HT-29 (cell line): ENCODE measurements around the gene UGT1A8. TPM values are rescaled to one million over a fixed set of nuclear protein-coding genes. Genes with fewer than 3 reads are reported as not detected.

ENCODE experiments used
- DNase-seq: peaks from one replicate; pipeline ENCODE4 v3.0.0-alpha.2; 2015; ENCODE audit warnings: low spot score
- total RNA-seq: library from RNA; depleted of rRNA; stranded (reverse); fragments of >200 nt; shearing (Covaris generic); gene quantifications from 2 replicates; pipeline ENCODE4 v1.2.3, GENCODE V29; 2014

The UGT1A8 gene
- total RNA-seq, 1 experiment from 2014 or later, result 56.6 TPM

DNA sequence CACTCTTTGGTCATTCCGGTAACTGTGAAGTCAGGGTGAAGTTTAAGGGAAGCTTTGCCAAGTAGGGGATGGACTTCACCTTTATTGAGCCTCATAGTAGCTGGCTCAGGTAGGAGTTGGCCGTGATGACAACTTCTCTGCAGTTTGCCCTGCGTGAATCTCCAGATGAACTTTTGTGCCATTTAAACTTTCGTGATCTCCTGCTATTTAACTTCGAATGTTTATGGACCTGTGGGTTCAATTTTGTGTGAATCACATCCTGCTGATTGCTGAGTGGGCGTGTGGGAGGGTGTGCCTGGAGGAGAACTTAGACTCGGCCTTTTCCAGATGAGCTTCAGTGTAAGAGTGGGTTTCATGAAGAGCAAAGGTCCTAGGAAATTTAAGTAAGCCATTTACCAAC, 146.8 kb downstream of the UGT1A8 start:
- DNase-seq, result no peak

DNA sequence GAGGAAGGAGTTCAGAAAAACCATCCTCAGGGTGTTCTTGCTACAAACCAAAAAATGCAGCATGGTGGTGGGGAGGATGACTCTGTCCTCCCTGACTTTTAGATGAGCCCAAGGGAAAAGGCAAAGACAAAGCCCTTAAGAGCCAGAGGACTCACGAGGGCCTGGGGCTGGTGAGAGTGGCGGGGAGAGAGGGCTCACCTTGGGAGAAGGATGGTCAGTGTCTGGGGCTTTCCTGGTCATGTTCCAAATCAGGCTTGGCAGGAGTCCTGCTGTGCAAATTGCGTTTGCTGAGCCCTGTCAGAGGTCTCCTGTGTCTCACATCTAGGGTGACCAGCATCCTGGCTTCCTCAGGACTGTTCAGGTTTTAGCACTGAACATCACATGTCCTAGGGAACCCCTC, 147.3 kb downstream of the UGT1A8 start:
- no peak for DNase-seq

DNA sequence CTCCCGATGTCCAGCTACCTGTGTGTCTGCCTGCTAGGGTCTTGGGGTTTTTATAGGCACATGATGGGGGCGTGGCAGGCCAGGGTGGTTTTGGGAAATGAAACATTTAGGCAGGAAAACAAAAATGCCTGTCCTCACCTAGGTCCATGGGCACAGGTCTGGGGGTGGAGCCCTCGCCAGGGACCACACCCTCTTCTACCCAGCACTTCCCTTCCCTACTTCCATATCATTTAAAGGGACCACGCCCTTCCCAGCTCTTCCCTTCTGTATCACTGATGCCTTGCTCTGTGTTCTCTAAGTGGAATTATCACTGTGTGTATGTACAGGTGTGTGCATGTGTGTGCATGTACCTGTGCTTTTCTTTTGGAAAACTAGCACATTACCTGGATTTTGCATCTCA, 149.0 kb downstream of the UGT1A8 start:
- DNase-seq, result no peak

DNA sequence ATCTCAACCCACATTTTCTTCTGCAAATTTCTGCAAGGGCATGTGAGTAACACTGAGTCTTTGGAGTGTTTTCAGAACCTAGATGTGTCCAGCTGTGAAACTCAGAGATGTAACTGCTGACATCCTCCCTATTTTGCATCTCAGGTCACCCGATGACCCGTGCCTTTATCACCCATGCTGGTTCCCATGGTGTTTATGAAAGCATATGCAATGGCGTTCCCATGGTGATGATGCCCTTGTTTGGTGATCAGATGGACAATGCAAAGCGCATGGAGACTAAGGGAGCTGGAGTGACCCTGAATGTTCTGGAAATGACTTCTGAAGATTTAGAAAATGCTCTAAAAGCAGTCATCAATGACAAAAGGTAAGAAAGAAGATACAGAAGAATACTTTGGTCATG, 150.6 kb downstream of the UGT1A8 start:
- no peak for DNase-seq

DNA sequence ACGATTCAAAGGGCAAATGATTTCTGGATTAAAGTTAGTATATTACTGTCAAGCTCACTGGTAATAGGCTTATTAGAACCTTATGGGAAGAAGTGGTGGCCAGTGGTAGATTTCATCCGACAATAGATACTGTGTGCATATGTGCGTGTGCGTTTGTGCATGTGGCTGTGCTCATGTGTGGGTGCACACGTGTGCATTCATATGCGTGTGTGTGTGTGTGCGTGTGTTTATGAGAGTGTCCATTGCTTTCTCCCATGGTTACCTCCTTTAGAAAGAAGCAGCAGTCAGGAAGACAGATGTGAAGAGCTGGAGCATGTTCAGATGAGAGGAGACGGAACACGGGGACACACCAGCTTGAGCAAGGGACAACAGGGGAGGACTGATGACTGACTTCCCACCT, 151.8 kb downstream of the UGT1A8 start:
- DNase-seq, result no peak

DNA sequence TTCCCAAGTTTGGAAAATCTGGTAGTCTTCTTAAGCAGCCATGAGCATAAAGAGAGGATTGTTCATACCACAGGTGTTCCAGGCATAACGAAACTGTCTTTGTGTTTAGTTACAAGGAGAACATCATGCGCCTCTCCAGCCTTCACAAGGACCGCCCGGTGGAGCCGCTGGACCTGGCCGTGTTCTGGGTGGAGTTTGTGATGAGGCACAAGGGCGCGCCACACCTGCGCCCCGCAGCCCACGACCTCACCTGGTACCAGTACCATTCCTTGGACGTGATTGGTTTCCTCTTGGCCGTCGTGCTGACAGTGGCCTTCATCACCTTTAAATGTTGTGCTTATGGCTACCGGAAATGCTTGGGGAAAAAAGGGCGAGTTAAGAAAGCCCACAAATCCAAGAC, 154.7 kb downstream of the UGT1A8 start:
- DNase-seq, result no peak

DNA sequence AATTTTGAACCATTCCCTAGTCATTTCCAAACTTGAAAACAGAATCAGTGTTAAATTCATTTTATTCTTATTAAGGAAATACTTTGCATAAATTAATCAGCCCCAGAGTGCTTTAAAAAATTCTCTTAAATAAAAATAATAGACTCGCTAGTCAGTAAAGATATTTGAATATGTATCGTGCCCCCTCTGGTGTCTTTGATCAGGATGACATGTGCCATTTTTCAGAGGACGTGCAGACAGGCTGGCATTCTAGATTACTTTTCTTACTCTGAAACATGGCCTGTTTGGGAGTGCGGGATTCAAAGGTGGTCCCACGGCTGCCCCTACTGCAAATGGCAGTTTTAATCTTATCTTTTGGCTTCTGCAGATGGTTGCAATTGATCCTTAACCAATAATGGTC, 155.2 kb downstream of the UGT1A8 start:
- no peak for DNase-seq

DNA sequence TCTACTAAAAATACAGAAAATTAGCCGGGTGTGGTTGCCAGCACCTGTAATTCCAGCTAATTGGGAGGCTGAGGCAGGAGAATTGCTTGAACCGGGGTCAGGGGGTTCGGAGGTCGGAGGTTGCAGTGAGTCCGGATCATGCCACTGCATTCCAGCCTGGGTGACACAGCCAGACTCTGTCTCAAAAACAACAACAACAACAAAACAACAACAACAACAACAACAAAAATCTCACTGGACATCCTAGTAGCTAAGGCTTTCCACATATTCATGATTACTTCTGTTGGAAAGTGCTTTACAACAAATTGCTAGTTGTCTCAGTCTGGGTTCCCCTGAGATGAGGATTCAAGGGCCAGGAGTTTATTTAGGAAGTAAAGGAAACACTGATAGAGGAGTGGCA, 156.4 kb downstream of the UGT1A8 start:
- DNase-seq, result no peak

DNA sequence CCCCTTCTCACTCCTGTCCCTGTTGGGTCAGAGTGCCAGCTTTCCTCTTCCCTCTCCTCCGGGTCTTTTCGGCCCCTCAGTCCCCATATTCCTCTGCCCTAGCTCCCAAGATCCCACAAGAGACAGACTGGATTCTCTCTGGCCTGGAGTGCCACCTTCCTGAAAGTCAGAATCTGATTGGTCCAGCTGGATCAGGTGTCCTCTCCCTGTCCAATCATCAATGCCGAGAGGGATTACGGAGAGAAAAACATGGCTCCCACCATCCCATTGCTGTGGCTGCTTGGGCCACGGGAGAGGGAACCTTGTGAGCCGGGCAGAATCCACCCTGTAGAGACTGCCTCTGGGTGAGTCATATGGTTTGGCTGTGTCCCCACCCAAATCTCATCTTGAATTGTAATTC, 158.0 kb downstream of the UGT1A8 start:
- DNase-seq, result no peak

DNA sequence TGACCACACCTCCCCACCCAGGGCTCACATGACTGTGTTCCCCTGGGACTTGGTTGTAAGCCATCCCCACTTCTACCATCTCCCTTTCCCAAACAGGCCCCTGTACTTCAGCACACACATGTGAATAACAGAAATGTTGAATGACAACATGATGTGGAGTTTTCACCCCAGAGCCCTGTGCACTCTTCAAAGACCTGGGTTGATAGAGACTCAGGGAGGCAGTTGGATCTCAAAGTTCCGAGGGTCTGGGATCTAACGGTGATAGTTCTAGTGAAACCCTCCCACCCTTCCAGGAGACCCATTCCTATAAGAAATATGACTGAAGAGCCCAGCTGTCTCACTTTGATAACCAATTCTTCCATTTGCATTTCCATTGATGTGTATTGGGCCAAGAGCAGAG, 160.6 kb downstream of the UGT1A8 start, which contains the start of gene MROH2A:
Gene MROH2A (plus strand): TSS at position 301 of the 400 bp plus-strand sequence. CDS start 1,029 bp downstream, outside the sequence.
- DNase-seq, result no peak

DNA sequence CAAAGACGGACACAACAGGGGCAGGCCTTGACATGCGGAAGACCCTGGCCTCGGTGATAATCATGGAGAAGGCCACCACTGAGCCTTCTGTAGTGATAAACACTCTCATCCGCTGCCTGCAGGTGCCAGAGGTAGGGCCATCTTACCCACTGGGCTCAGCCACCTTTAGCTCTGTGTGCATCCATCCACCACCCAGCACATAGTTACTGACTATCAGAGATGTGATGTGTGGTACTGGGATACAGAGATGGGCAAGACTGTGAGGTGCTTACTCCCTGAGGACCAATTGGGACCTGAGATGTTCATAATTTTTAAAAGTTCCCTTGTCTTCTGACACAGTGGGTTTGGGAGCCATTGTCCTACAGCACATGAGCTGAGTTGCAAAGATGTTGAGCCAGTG, 162.3 kb downstream of the UGT1A8 start:
- no peak for DNase-seq

DNA sequence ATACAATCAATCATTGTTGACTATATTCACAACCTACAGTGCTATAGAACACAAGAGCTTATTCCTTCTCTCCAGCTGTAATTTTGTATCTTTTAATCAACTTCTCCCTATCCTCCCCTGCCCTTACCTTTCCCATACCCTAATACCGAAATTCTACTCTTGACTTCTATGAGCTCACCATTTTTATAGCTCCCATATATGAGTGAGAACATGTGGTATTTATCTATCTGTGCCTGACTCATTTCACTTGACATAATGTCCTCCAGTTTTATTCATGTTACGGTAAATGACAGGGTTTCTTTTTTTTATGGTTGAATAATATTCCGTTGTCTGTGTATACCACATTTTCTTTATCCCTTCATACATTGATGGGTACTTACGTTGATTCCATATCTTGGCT, 163.3 kb downstream of the UGT1A8 start:
- DNase-seq, result no peak

DNA sequence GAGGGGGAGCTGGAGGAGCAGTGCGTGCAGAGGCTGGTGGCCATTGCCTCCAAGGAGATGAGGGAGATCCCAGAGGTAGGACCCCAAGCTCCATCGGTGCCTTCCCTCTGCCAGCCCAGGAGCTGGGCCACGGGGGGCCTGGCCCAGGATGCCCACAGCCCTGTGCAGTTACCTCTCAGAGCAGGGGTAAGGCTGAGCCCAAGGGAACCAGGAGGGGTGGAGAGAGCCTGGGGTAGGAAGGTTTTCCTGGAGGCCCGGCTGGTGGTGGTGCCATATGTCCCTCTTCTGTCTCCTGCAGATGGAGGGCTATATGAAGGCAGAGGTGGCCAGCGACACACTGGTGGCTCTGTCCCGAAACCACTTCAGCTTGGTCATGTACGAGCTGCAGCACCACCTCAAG, 172.1 kb downstream of the UGT1A8 start:
- no peak for DNase-seq

DNA sequence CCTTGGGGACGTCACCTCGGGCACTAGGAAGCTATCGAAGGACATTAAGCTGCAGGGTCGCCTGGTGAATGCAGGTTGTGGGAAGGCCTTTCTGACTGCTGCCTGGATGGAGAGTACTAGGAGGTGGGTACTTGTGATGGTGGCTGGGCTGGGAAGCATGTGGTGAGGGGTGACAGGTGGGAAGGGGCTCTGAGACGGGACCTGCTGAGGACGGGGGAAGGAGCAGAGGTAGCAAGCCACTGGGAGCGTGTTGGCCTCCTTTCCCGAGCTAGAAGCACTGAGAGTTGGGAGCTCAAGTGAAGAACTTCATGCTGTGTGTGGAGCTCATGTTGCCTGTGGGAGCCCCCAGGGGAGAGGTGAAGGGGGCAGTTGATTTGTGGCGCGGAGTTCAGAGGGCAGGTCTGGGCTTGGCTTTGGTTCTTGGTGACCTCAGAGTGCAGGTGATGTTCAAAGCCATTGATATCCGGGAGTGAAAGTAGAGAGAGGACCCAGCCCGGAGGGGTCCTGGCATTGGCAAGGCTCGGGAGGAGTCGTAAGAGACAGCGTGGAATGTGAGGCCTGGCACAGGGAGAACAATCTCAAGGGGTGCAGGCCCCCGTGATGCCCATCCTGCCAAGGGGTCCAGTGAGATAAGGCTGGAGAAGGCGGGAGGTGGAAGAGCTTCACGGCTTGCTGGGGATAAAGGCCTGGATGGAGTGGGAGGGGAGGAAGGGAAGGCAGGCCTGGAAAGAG, 173.9 kb downstream of the UGT1A8 start:
- DNase-seq, result no peak

DNA sequence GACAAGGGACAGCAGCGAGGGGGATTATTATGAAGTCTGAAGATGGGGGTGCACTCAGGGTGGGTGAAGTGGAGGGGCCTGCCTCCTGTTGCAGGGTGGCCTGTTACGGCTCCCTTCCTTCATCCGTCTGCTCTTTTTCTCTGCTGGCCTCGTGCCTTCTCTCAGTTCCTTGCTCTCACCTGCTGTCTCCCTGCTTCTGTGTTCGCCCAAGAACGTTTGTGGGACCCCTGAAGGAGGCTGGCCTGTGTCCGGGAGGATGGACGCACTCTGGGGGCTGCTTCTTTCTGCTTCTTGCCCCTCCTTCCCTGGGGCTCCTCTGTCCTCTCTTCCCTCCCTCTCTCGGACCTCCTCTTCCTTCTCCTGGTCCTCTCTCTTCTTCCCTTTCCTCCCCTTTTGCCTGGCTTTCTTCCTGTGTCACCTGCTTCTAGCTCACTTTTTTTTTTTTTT, 174.5 kb downstream of the UGT1A8 start:
- no peak for DNase-seq

DNA sequence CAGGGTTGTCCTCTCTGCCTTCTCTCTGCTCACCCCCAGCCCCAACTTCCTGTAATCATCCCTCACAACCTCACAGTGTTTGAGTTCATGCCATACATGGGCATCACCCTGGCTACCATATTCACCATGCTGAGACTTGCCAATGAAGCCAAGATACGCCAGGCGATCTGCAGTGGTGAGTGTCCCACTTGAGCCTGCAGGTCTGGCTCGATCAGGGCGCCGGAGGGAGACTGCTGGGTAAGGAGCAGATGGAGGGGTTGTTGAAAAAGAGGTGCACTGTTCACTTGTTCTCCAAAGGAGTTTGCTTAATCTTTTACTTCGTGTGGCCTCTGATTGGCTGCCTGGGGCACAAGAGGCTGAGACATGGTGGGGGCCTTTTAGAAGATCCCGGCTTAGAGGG, 175.3 kb downstream of the UGT1A8 start:
- no peak for DNase-seq

DNA sequence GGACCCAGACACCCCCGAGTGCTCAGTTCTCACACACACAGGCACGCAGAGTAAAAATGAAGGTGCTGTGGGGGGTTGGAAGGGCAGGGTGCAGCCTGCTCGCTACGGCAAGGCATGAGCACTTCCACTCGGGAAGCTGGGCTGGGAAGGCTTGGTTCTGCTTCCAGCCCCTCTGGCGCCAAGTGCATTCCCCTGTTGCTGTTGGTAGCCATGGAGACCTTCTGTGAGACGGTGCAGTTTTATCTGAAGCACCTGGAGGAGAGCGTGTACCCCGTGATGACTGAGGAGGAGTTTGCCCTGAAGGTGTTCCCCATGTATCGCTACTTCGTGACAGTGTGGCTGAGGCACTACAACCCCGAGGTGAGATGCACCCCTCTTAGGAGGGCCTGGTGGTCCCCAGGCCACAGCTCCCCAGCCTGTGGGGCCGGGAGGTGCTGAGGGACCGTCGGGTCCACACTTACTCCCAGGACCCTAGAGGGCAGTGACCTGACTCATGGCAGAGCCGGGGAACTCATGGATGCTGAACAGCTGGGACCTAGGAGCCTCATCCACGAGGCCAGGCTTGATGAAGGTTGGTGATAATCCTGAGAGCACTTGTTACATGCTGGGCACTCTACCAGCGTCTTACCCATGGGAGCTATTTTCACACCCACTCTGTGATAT, 176.2 kb downstream of the UGT1A8 start:
- DNase-seq, result no peak

DNA sequence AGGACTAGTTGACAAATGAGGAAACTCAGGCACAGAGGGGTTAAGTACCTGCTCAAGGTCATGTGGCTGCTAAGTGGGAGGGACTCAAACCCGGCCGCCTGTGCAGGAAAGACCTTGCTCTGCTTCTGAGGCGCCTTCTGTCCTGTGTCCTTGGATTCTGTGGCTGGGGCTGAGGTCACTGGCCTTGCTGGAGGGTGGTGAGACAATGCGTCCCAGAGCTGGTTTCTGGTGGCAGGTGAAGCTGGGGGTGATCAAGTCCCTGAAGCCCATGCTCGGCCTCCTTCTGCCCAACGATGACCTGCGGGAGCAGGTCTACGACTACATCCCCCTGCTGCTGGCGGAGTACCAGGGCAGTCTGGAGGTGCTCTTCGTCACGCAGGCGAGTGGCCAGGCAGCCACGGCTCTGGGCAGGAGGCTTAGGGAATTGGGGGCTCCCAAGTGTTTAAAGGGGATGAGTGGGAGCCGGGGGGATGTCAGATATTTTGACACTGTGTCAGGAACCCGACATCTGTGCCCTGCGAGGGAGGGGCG, 176.8 kb downstream of the UGT1A8 start:
- no peak for DNase-seq

DNA sequence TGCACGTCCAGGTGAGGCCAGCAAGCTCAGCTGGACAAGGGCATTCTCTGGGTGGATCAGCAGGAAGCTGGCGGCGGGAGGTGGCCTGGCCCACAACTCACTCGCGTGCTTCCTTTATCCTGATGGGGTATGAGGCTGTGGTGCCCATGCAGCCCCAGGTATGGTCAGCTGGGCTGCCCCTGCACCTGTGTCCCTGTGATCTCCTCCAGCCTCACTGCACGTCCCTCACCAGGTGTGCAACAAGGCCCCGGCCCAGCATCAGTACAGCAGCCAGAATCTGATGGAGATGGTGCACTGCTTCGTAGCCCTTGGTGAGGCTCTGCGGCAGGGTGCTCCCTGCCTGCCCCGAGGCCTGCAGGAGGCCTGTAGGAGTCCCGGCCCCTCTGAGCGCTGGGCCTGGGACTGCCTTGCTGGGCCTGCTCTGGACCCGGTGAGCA, 178.3 kb downstream of the UGT1A8 start:
- no peak for DNase-seq

DNA sequence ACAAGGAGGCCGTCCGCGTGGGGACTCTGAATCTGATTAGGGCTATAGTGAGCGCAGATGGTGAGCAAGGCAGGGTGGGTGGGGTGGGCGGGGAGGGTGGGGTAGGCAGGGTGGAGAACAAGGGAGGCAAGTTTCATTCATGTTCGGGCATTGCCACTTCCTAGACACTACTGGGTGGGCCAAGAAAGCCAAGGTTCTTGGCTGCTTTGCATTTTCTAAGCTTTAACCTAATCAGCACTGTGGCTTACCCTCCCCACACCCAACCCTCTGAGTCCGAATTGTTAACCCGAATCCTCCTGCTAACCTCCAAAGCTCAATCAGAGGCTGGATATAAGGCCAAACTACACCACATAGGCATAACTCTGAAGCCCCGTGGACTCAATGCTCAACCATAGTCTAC, 178.8 kb downstream of the UGT1A8 start:
- DNase-seq, result no peak

DNA sequence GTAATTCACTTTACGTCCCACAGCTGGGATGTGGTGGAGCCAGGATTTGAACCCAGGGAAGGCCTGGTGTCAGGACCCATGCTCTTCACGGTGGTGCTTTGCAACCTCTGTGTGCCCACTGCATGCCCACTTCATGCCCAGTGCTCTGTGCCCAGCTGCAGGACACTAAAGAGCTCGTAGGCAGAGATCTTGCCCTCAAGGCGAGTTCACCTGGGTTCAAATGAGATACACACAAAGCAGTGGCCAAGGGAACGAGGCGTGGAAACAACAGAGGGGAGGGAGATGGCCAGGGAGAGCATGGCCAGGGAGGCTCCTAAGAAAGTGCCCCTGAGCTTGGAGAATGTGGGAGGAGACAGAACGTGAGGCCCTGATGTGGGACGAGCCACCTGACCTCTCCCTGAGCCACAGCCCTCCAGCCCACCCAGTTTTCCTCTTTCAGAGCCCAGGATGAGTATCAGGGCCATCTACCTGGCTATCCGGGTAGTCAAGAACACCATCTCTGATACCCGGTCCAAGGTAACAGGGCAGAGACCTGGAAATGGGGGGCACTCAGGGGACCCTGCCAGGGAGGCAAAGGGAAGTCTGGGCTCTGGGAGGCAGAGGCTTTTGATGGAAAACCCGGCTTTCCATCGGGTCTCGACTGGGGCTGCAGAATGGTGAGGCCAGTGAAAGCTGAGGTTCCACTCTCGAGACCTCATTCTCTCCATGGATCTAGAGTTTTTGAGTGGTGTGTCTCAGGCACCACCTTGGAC, 181.1 kb downstream of the UGT1A8 start:
- no peak for DNase-seq

DNA sequence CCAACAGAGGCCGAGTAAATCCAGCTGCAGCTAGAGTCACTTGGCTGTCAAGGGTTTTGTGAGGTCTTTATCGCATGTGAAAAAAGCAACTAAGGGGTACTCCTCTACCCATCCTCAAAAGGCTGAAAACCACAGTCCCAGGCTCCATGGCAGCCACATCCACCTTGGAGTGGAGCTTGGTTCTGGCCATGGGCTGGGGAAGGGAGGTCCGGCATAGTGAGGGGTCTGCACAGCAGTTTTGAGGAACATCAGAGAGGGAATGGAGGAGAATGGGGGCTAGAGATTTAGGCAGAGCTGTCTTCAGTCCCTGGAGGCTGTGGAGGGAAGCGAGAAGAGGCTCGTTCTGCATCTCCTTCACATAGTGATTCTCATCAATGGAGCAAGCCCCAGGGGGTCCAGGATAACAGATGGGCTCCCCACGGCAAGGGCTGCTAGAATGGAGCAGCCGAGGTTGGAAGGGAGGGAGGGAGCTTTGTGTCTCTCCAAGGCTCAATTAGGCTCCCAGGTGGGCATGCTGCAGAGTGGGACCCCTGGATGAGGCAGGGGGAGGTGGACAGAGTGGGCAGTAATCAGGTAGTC, 181.7 kb downstream of the UGT1A8 start:
- DNase-seq, result no peak
